Renal pelvis (tissue), 4 donors: Measurements from ENCODE around the gene CHST13. TPM values are rescaled to one million over a fixed set of nuclear protein-coding genes. Genes with fewer than 3 reads are reported as not detected.
"Not testable (repeated sequence)": the region's sequence is repeated elsewhere in the genome, so short reads cannot be mapped to it uniquely, and the experiment has no call there.

Source experiments
- DNase-seq: peaks from one replicate; pipeline ENCODE4 v3.0.0-alpha.2; 2013
- polyA plus RNA-seq, 3 donors: library from polyadenylated mRNA; unstranded; fragments of 120-200 nt; gene quantifications; one replicate each; pipeline ENCODE4 v1.2.1, GENCODE V29; 2013; ENCODE audit not compliant: insufficient read length in 3 of 3

Gene CHST13
- polyA plus RNA-seq, 3 donors: 7.4 to 11.0 (median 8.1) TPM

GRCh38 chr3:126581569-126581968, 57.6 kb downstream of the CHST13 start:
- no peak for DNase-seq

DNA sequence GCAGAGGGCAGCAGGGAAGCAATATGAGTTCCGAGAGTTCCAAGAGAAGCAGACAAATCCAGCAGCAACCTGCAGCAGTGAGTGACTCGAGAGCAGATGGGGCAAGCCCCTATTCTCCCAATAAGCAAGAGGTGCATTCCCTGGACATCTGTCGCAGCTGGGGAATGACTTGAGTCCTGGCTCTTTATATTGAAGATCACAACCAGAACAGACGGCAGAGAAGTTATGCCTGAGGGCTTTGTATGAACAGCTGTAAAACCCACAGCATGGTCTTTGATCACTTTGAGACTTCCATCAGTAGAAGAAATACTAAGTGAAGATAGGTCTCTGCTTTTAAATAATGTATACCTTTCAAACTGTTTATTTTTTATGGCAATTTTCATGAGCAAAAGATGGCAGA, 58.4 kb downstream of the CHST13 start:
- no peak for DNase-seq

DNA sequence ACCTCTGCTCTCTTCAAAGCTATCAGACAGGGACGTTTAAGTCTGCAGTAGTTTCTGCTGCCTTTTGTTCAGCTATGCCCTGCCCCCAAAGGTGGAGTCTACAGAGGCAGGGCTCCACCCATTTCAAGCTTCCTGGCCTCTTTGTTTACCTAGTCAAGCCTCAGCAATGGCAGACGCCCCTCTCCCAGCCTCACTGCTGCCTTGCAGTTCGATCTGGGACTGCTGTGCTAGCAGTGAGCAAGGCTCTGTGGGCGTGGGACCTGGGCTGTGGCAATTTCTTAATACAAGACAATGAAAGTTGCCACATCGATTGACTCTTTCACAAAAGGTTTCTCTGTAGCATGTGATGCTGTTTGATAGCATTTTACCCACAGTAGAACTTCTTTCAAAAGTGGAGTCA, 67.6 kb downstream of the CHST13 start:
- not testable (repeated sequence) for DNase-seq

Other genes with a start within 250 kb of the CHST13 start
- 10 to 100 TPM; 13.6 to 18.3 (median 15.4) TPM for gene KLF15, start 166.7 kb upstream of the CHST13 start, polyA plus RNA-seq
- gene CFAP100, start 129.2 kb upstream of the CHST13 start, polyA plus RNA-seq: 1 to 10 TPM; 1.1 to 1.7 (median 1.5) TPM
- gene ZXDC, start 48.3 kb upstream of the CHST13 start, polyA plus RNA-seq: 10 to 100 TPM; 31.3 to 46.5 (median 45.9) TPM
- gene UROC1, start 6.4 kb upstream of the CHST13 start, polyA plus RNA-seq: under 1 TPM; 0.06 to 0.19 (median 0.13) TPM
- gene C3orf22, start 34.8 kb downstream of the CHST13 start, polyA plus RNA-seq: under 1 TPM in 2 of 3 donors, not detected in 1; 0.04 to 0.25 TPM
- 10 to 100 TPM; 15.4 to 18.2 (median 16.7) TPM for gene TXNRD3, start 131.0 kb downstream of the CHST13 start, polyA plus RNA-seq
- 10 to 100 TPM; 16.0 to 23.8 (median 21.9) TPM for gene CHCHD6, start 180.1 kb downstream of the CHST13 start, polyA plus RNA-seq